Chondrocyte (in vitro differentiated cells): ENCODE data around the gene HCK. TPM values are rescaled to one million over a fixed set of nuclear protein-coding genes. Genes with fewer than 3 reads are reported as not detected.

Experiments
- DNase-seq: peaks from one replicate; pipeline ENCODE4 v3.0.0; 2021; ENCODE audit warnings: mixed read lengths, low spot score
- H3K27ac Mint-ChIP-seq: one replicate; pipeline ENCODE4 v1.8.0; 2021; ENCODE audit warnings: mild to moderate bottlenecking, moderate library complexity, mixed read lengths; ENCODE audit not compliant: unreplicated experiment
- H3K27me3 Mint-ChIP-seq: 2 replicates; pipeline ENCODE4 v1.8.0; 2021; ENCODE audit warnings: low read depth, mixed read lengths
- H3K36me3 Mint-ChIP-seq: 2 replicates; pipeline ENCODE4 v1.8.0; 2021; ENCODE audit warnings: low read depth, mixed read lengths
- H3K4me1 Mint-ChIP-seq: 2 replicates; pipeline ENCODE4 v1.8.0; 2021; ENCODE audit warnings: low read depth, mild to moderate bottlenecking, mixed read lengths
- H3K4me3 Mint-ChIP-seq: one replicate; pipeline ENCODE4 v1.8.0; 2021; ENCODE audit warnings: mild to moderate bottlenecking, moderate library complexity, mixed read lengths; ENCODE audit not compliant: unreplicated experiment
- H3K9me3 Mint-ChIP-seq: 2 replicates; pipeline ENCODE4 v1.8.0; 2021; ENCODE audit warnings: low read depth, mixed read lengths
- CTCF ChIP-seq: fragments of 200-600 bp; sonication (generic); IDR thresholded peaks from 2 replicates; pipeline ENCODE4 v1.5.0; 2021; ENCODE audit warnings: antibody characterized with exemption, mild to moderate bottlenecking, moderate library complexity
- total RNA-seq: library from RNA; stranded (reverse); gene quantifications from 3 replicates; pipeline ENCODE4 v1.2.1, GENCODE V29; 2021

The HCK gene
- total RNA-seq, 1 donor from 2014 or later: not detected

- H3K27ac Mint-ChIP-seq: no peak overlapping the region
- H3K9me3 Mint-ChIP-seq: no peaks in the 10 kb centered on the region
- H3K36me3 Mint-ChIP-seq: peaks cover 1% of the 10 kb centered on the region
- peaks cover 76% of the 10 kb centered on the region for H3K27me3 Mint-ChIP-seq
- no peak for DNase-seq
- H3K4me3 Mint-ChIP-seq: no peak overlapping the region
- no peak for TF ChIP-seq CTCF
- peaks cover 3% of the 10 kb centered on the region for H3K4me1 Mint-ChIP-seq
Measured at GRCh38 chr20:32056708-32057483, 4.9 kb downstream of the HCK start.

- no peak overlapping the region for H3K4me3 Mint-ChIP-seq
- H3K36me3 Mint-ChIP-seq: no peaks in the 10 kb centered on the region
- TF ChIP-seq CTCF: no peak
- H3K4me1 Mint-ChIP-seq: peaks cover 5% of the 10 kb centered on the region
- H3K27ac Mint-ChIP-seq: no peak overlapping the region
- H3K27me3 Mint-ChIP-seq: peaks cover 79% of the 10 kb centered on the region
- DNase-seq: no peak
- H3K9me3 Mint-ChIP-seq: no peaks in the 10 kb centered on the region
Measured at GRCh38 chr20:32057656-32058184, 5.7 kb downstream of the HCK start.

- H3K36me3 Mint-ChIP-seq: no peaks in the 10 kb centered on the region
Measured at GRCh38 chr20:32059189-32059588, 7.1 kb downstream of the HCK start.

GRCh38 chr20:32062776-32063170 is 10.7 kb downstream of the HCK start:
- Mint-ChIP-seq H3K4me3 (no peak overlapping the region), H3K27me3 (peaks cover 51% of the 10 kb centered on the region), H3K9me3 (no peaks in the 10 kb centered on the region), H3K4me1 (peaks cover 14% of the 10 kb centered on the region), H3K27ac (no peak overlapping the region), H3K36me3 (no peaks in the 10 kb centered on the region)
- no peak for TF ChIP-seq CTCF
- no peak for DNase-seq

More at GRCh38 chr20:32059189-32059588, 7.1 kb downstream of the HCK start:
- Mint-ChIP-seq H3K4me1 (peaks cover 5% of the 10 kb centered on the region), H3K9me3 (no peaks in the 10 kb centered on the region), H3K27ac (no peak overlapping the region), H3K27me3 (peaks cover 70% of the 10 kb centered on the region), H3K4me3 (no peak overlapping the region)
- DNase-seq: no peak
- no peak for TF ChIP-seq CTCF

GRCh38 chr20:32063695-32064094 is 11.7 kb downstream of the HCK start:
- no peak overlapping the region for H3K4me3 Mint-ChIP-seq
- peaks cover 44% of the 10 kb centered on the region for H3K27me3 Mint-ChIP-seq
- no peaks in the 10 kb centered on the region for H3K36me3 Mint-ChIP-seq
- H3K9me3 Mint-ChIP-seq: no peaks in the 10 kb centered on the region
- no peak overlapping the region for H3K27ac Mint-ChIP-seq
- no peak for DNase-seq
- TF ChIP-seq CTCF: no peak
- peaks cover 14% of the 10 kb centered on the region for H3K4me1 Mint-ChIP-seq
